SH-SY5Y (cell line): ENCODE results near the gene CYB5B.

Experiments
- GATA2 ChIP-seq: IDR thresholded peaks from 2 replicates; pipeline ENCODE4 v1.6.1; 2011; ENCODE audit warnings: mild to moderate bottlenecking, low read depth, low read length
- GATA3 ChIP-seq: IDR thresholded peaks from 2 replicates; pipeline ENCODE4 v1.6.1; 2011; ENCODE audit warnings: low read depth, mild to moderate bottlenecking, low read length, moderate library complexity

- TF ChIP-seq GATA2 (no peak), GATA3 (no peak)
These were observed 57.5 kb downstream of the CYB5B start for GRCh38 chr16:69481901-69482341.
